Astrocyte (in vitro differentiated cells and primary cell): ENCODE measurements around the gene EPHB2. TPM values are rescaled to one million over a fixed set of nuclear protein-coding genes. Genes with fewer than 3 reads are reported as not detected.

ENCODE experiments used
- DNase-seq: peaks from one replicate; pipeline ENCODE4 v3.0.0-alpha.2; 2010; ENCODE audit warnings: low read depth
- FAIRE-seq: peaks from 2 replicates; lab custom pipeline; 2011; peaks lifted over from hg19 to GRCh38; lab: Jason Lieb, UNC
- H2AFZ ChIP-seq: 2 replicates; pipeline ENCODE4 v1.6.0; 2012; ENCODE audit warnings: low read depth, low read length, inconsistent platforms
- H3K27ac ChIP-seq: 2 replicates; pipeline ENCODE4 v1.5.1; 2011; ENCODE audit warnings: low read depth, low read length, inconsistent platforms
- H3K27me3 ChIP-seq: 2 replicates; pipeline ENCODE4 v1.6.0; 2011; ENCODE audit warnings: low read length, inconsistent platforms; ENCODE audit not compliant: insufficient read depth
- H3K36me3 ChIP-seq: 2 replicates; pipeline ENCODE4 v1.5.1; 2011; ENCODE audit warnings: low read length, inconsistent platforms; ENCODE audit not compliant: insufficient read depth
- H3K4me1 ChIP-seq: 2 replicates; pipeline ENCODE4 v1.5.1; 2011; ENCODE audit warnings: low read length, inconsistent platforms; ENCODE audit not compliant: insufficient read depth
- H3K4me2 ChIP-seq: 2 replicates; pipeline ENCODE4 v1.6.0; 2012; ENCODE audit warnings: low read length, inconsistent platforms
- H3K4me3 ChIP-seq: 2 replicates; pipeline ENCODE4 v1.5.1; 2011; ENCODE audit warnings: low read depth, mild to moderate bottlenecking, low read length, inconsistent platforms; ENCODE audit not compliant: insufficient read depth
- H3K79me2 ChIP-seq: 2 replicates; pipeline ENCODE4 v1.6.0; 2012; ENCODE audit warnings: mild to moderate bottlenecking, low read length, inconsistent platforms; ENCODE audit not compliant: insufficient read depth
- H3K9ac ChIP-seq: 2 replicates; pipeline ENCODE4 v1.6.0; 2012; ENCODE audit warnings: mild to moderate bottlenecking, low read length, inconsistent platforms
- H3K9me3 ChIP-seq: 2 replicates; pipeline ENCODE4 v1.5.1; 2012; ENCODE audit warnings: low read depth, mild to moderate bottlenecking, low read length, inconsistent platforms; ENCODE audit not compliant: insufficient read depth
- H4K20me1 ChIP-seq: 2 replicates; pipeline ENCODE4 v1.6.0; 2012; ENCODE audit warnings: low read length, inconsistent platforms; ENCODE audit not compliant: insufficient read depth
- H3K27ac Mint-ChIP-seq: one replicate; pipeline ENCODE4 v1.8.0; 2021; ENCODE audit warnings: mild to moderate bottlenecking, mixed read lengths; ENCODE audit not compliant: unreplicated experiment
- H3K27me3 Mint-ChIP-seq: one replicate; pipeline ENCODE4 v1.8.0; 2021; ENCODE audit warnings: low read depth, mixed read lengths; ENCODE audit not compliant: unreplicated experiment
- H3K36me3 Mint-ChIP-seq: one replicate; pipeline ENCODE4 v1.8.0; 2021; ENCODE audit warnings: low read depth, mixed read lengths; ENCODE audit not compliant: unreplicated experiment
- H3K4me1 Mint-ChIP-seq: one replicate; pipeline ENCODE4 v1.8.0; 2021; ENCODE audit warnings: low read depth, mixed read lengths; ENCODE audit not compliant: unreplicated experiment
- H3K4me3 Mint-ChIP-seq: one replicate; pipeline ENCODE4 v1.8.0; 2021; ENCODE audit warnings: mild to moderate bottlenecking, moderate library complexity, mixed read lengths; ENCODE audit not compliant: unreplicated experiment
- H3K9me3 Mint-ChIP-seq: one replicate; pipeline ENCODE4 v1.8.0; 2021; ENCODE audit warnings: mild to moderate bottlenecking, mixed read lengths; ENCODE audit not compliant: unreplicated experiment
- EZH2 ChIP-seq: IDR thresholded peaks from 2 replicates; pipeline ENCODE4 v1.6.1; 2012; ENCODE audit warnings: mild to moderate bottlenecking, low read length, inconsistent platforms; ENCODE audit not compliant: insufficient read depth
- total RNA-seq: library from RNA; stranded (reverse); gene quantifications from 2 replicates; pipeline ENCODE4 v1.2.1, GENCODE V29; 2021
- TF ChIP-seq, protein P1 (sequence below): IDR thresholded peaks from 2 replicates; pipeline ENCODE4 v1.5.1; 2011; ENCODE audit warnings: low read depth, mild to moderate bottlenecking, inconsistent platforms, low read length, moderate library complexity; ENCODE audit not compliant: insufficient read depth

EPHB2 gene
- total RNA-seq, 1 donor from 2014 or later = 8.4 TPM

- no peaks in the 10 kb centered on the region for H3K4me1 ChIP-seq
- H3K4me1 Mint-ChIP-seq = peaks cover 4% of the 10 kb centered on the region
Observed at GRCh38 chr1:22847249-22847648, 136.6 kb downstream of the EPHB2 start.

DNA sequence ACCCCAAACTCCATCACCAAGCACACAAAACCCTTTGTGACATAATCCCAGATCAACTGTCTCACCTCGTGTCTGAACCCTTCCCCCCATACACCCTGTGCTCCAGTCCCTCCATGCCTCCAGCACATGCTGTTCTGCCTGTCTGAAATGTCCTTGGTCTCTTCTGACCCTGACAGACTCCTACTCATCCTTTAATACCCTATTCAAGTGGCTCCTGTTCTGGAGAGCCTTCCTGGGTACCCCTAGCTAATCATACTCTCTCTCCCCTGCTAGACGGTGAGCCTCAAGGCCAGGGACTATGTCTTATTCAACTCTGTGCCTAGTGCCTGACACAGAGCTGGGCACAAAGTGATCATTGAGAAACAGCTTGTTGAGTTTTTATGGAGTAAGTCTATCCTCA is 137.1 kb downstream of the EPHB2 start:
- H3K9ac ChIP-seq = no peak overlapping the region
- FAIRE-seq (no peak), DNase-seq (no peak)
- H3K4me2 ChIP-seq = no peak overlapping the region
- no peak for TF ChIP-seq EZH2
- TF ChIP-seq, protein P1, sequence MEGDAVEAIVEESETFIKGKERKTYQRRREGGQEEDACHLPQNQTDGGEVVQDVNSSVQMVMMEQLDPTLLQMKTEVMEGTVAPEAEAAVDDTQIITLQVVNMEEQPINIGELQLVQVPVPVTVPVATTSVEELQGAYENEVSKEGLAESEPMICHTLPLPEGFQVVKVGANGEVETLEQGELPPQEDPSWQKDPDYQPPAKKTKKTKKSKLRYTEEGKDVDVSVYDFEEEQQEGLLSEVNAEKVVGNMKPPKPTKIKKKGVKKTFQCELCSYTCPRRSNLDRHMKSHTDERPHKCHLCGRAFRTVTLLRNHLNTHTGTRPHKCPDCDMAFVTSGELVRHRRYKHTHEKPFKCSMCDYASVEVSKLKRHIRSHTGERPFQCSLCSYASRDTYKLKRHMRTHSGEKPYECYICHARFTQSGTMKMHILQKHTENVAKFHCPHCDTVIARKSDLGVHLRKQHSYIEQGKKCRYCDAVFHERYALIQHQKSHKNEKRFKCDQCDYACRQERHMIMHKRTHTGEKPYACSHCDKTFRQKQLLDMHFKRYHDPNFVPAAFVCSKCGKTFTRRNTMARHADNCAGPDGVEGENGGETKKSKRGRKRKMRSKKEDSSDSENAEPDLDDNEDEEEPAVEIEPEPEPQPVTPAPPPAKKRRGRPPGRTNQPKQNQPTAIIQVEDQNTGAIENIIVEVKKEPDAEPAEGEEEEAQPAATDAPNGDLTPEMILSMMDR = no peak
- Mint-ChIP-seq H3K4me3 (no peak overlapping the region), H3K27ac (no peak overlapping the region), H3K36me3 (peaks cover 17% of the 10 kb centered on the region), H3K4me1 (peaks cover 4% of the 10 kb centered on the region), H3K9me3 (peaks cover 25% of the 10 kb centered on the region), H3K27me3 (peaks cover 52% of the 10 kb centered on the region)
- H3K4me3 ChIP-seq = no peak overlapping the region
- H2AFZ ChIP-seq = no peak overlapping the region
- no peaks in the 10 kb centered on the region for H3K9me3 ChIP-seq
- H3K27ac ChIP-seq = no peak overlapping the region
- H3K4me1 ChIP-seq = no peaks in the 10 kb centered on the region
- peaks cover 87% of the 10 kb centered on the region for H4K20me1 ChIP-seq
- H3K36me3 ChIP-seq = no peaks in the 10 kb centered on the region
- no peaks in the 10 kb centered on the region for H3K27me3 ChIP-seq
- peaks cover 3% of the 10 kb centered on the region for H3K79me2 ChIP-seq

More at GRCh38 chr1:22847249-22847648, 136.6 kb downstream of the EPHB2 start:
- Histone ChIP-seq H4K20me1 (peaks cover 91% of the 10 kb centered on the region), H3K36me3 (no peaks in the 10 kb centered on the region), H3K27me3 (no peaks in the 10 kb centered on the region), H3K4me2 (no peak overlapping the region), H3K9me3 (no peaks in the 10 kb centered on the region), H3K9ac (no peak overlapping the region), H2AFZ (no peak overlapping the region), H3K27ac (no peak overlapping the region), H3K79me2 (peaks cover 3% of the 10 kb centered on the region), H3K4me3 (no peak overlapping the region)
- no peak overlapping the region for H3K4me3 Mint-ChIP-seq
- peaks cover 54% of the 10 kb centered on the region for H3K27me3 Mint-ChIP-seq
- FAIRE-seq (no peak), DNase-seq (no peak)
- H3K9me3 Mint-ChIP-seq = peaks cover 28% of the 10 kb centered on the region
- TF ChIP-seq, protein P1 = no peak
- no peak for TF ChIP-seq EZH2
- H3K27ac Mint-ChIP-seq = no peak overlapping the region
- H3K36me3 Mint-ChIP-seq = peaks cover 20% of the 10 kb centered on the region

DNA sequence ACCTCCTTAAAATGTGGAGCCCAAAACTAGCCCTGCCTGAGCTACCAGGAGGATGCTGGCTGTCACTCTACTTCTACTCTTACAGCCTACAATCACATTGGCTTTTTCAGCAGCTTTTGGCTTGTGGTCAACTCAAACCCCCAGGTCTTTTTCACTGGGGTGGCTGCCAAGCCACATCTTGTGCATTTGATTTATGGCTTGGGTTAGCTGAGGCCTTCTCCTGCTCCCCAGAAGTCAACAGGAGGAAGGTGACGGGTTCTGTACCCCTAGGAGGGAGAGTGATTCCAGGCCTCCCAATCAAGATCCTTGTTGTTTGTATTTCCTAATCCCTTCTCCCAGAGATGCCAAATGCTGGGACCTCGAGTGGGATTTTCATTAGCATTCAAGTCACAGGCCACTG is 137.8 kb downstream of the EPHB2 start:
- Histone ChIP-seq H2AFZ (no peak overlapping the region), H3K27ac (no peak overlapping the region), H4K20me1 (peaks cover 84% of the 10 kb centered on the region), H3K4me1 (no peaks in the 10 kb centered on the region), H3K27me3 (no peaks in the 10 kb centered on the region), H3K79me2 (peaks cover 3% of the 10 kb centered on the region), H3K36me3 (no peaks in the 10 kb centered on the region), H3K4me3 (no peak overlapping the region), H3K9ac (no peak overlapping the region), H3K4me2 (no peak overlapping the region), H3K9me3 (no peaks in the 10 kb centered on the region)
- Mint-ChIP-seq H3K27ac (no peak overlapping the region), H3K9me3 (peaks cover 24% of the 10 kb centered on the region), H3K4me3 (no peak overlapping the region), H3K36me3 (peaks cover 16% of the 10 kb centered on the region), H3K27me3 (peaks cover 53% of the 10 kb centered on the region), H3K4me1 (peaks cover 4% of the 10 kb centered on the region)
- FAIRE-seq (no peak), DNase-seq (no peak)
- TF ChIP-seq, protein P1 = no peak
- no peak for TF ChIP-seq EZH2
